ENCODE data around the gene PRPS1.
A peak's percentile ranks its signal among the peaks of the same experiment; 100 is the strongest.
"Not testable (repeated sequence)": the region's sequence is repeated elsewhere in the genome, so short reads cannot be mapped to it uniquely, and the experiment has no call there.

The PRPS1 gene

DNA sequence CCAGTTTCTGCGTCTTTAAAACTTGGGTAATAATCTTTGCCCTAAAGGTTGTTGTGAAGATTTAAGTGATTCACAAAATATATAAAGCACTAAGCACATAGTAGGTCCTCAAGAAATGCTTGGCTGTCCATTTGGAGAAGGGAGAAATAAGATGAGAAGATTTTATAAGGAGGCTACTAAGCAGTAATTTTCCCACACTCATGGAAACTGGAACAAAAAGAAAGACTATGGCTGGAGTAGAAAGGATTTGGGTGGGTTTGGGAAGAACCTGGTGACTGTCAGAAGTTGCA, 47.0 kb downstream of the PRPS1 start:
- no peak for DNase-seq

- no peak for DNase-seq
Measured at GRCh38 chrX:107675823-107676555, 47.7 kb downstream of the PRPS1 start.

DNA sequence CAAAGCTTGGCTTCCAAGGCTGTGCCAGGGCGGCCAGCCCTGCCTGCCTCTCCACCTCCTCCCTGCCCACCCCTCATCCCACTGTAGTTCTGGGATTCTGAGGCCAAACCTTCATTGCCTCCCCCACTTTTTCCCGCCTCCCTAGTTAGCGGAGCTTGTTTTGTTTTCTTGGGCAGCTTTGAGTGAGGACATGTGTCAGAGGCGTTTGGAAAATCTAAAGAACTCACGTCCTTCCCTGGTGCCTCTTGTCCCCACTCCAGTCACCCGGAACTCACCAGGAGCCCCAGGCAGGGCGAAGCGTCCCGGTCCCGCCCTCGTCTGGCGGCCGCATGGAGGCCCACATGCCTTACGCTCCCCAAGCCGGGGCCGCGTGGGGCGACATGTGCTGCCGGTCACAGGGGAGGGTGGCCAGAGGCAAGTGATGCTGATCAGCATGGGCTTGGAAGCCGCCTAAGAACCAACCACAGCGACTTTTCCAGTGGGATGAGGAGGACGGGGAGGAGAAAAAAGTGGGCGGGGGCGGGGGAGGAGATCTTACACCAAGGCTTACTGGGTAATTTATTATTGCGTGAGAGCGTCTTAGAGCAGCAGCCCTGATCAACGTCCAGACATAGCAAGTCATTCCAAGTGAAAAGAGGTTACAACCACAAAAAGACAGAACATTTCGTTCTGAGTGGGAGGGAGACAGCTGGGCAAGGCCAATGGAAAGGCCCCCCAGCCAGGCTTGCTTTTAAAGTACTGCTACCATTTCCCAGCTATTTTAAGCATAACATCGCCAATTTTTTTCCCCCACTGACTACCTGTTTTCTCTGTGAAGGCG, 48.5 kb downstream of the PRPS1 start:
- peak; percentile 91 for DNase-seq

DNA sequence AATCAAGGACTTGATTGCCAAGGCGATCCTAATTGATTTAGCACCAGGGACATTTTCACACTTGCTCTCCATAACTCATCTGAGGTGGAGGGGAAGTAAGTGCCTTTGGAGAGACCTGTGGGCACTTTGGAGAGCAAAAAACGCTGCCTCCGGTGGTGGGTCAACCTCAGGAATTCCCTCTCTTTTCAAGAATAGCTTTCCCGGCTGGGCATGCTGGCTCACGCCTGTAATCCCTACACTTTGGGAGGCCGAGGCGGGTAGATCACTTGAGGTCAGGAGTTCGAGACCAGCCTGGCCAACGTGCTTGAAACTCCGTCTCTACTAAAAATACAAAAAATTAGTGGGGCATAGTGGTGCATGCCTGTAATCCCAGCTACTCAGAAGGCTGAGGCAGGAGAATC, 49.2 kb downstream of the PRPS1 start:
- DNase-seq = no peak

DNA sequence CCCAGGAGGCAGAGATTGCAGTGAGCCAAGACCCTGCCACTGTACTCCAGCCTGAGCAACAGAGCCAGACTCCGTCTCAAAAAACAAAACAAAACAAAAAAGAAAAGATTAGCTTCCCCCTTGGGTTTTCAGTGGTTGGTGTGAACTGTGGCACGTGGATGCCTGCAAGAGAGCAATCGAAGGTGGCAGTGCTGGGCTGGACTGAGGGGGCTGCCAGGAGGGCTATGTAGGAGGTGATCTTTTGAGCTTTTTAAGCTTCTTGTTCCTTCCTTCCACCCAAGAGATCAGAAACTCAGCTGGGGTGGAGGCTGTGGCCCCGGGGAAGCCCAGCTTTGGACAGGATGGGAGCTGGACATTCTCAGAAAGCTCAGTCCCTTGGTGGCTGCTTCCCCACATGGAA, 49.6 kb downstream of the PRPS1 start:
- DNase-seq = no peak

- DNase-seq = peak; percentile 57
Measured at GRCh38 chrX:107678957-107679740, 50.8 kb downstream of the PRPS1 start.

DNA sequence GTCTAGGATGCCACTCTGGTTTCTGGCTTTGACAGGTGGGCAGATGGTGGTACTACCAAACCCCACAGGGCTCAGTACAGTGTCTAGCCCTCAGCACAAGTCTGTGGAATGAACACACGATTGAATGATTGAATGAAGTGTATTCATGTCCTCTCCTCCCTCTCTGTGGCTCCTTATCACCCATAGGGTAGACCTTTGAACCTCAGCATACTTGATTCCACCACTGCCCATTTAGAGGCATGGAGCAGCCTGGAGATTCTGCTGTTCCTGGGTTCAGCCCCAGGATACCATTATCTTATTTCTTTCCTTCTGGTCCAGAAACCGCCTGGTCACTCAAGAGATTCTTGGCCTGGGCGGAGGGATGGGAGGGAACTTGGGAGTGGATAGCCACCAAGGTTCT, 53.9 kb downstream of the PRPS1 start:
- no peak for DNase-seq

DNA sequence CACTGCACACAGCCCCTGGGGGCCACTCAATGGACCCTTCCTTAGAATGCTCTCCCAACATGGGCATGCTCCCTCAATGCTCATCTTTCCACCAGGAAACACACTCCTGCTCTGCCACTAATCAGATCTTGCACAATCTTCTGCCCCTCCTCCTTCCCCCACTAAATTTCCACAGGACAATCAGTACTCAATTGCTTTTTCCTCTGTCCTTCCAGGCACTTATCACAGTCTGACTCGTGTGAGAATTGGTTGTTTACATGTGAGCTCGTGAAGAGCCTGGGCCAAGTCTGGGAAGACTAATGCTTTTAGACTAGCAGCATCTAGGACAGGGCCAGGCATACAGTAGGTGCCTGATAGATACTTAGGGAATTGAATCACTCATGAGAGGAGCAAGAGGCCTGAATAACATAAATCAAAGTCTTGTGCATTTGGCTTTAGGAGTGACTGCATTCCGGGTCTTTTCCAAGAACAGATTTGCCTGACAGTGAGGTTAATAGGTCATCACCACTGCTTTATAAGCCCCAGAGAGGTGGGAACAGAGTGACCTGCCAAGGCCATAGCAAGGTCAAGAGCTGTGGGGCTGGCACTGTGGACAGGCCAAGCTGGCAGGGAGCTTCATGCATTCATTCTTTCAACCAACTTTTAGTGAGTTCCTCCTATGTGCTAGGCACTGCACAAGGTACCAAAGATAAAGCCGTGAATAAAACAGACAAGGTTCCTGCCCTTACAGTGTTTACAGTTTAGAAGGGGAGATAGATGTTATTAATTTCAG, 55.0 kb downstream of the PRPS1 start:
- no peak for DNase-seq

- no peak for DNase-seq
Measured at GRCh38 chrX:107683931-107684330, 55.6 kb downstream of the PRPS1 start.

DNA sequence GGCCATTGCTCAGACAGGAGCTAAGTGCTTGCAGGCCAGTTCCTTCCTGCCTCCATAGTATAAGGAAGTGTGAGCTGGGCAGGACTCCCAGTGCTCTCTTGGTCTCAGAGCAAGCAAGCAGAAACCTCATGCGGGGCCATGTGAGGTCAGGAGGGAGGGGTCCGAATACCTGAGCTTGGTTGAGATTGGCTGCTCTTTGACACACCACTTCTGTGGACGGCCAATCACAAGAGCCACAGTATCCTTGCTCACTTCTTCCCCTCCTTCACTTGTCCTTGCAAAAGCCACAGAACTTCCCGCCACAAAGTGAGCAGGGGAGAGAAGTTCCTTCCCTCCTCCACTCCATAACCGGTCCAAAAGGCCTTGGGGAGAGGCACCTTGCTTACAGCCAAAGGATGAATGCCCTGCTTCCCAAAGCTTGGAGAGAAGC, 56.7 kb downstream of the PRPS1 start:
- no peak for DNase-seq

GRCh38 chrX:107685586-107685985, 57.3 kb downstream of the PRPS1 start:
- not testable (repeated sequence) for DNase-seq

- DNase-seq = no peak
Measured at GRCh38 chrX:107686026-107686425, 57.7 kb downstream of the PRPS1 start.

- no peak for DNase-seq
Measured at GRCh38 chrX:107686792-107687191, 58.5 kb downstream of the PRPS1 start.

DNA sequence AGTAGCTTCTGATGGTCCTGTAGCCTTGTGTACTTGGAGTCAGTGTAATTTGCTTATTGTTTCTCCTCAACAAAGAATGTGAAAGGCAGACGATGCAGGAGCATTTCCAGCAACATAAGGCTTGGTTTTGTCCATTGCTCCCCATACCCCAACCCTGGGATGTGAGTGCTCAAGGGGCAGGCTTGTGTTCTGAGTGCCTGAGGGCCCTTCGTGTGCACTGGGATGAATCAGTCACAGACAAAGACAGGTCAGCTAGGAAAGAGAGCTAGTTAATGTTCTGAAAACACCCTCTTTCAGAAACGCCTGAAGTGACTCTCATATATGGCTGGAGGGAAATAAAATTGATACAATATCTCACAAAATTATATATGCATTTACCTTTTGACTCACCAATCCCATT, 59.1 kb downstream of the PRPS1 start:
- DNase-seq = no peak

DNA sequence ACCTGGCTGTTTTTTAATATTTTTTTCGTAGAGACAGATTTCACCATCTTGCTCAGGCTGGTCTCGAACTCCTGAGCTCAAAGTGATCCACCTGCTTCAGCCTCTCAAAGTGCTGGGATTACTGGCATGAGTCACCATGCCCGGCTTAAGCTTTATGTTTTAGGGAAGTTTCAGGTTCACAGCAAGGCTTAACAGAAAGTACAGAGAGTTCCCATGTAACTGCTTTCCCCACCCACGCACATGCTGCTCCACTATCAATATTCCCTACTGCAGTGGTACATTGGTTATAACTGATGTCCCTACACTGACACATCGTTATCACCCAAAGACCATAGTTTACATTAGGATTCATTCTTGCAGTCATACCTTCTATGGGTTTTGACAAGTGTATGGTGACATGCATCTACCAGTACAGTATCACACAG, 62.7 kb downstream of the PRPS1 start:
- no peak for DNase-seq

DNA sequence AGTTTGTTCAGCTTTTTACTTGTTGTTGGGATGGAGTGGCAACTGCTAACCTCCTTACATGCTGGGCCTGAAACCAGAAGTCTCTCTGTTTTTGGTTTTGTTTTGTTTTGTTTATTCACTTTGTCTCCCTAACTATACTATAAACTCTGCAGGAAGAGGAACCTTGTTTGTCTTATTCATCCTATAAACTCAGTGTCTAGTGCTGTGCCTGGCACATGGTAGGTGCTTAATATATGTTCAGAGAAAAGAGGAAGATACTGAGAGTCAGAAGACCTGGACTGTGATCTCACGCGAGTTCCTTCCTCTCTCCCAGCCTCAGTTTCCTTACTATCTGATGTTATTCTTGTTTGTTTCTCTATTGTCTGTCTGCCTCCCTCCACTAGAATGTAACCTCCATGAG, 71.3 kb downstream of the PRPS1 start:
- no peak for DNase-seq

DNA sequence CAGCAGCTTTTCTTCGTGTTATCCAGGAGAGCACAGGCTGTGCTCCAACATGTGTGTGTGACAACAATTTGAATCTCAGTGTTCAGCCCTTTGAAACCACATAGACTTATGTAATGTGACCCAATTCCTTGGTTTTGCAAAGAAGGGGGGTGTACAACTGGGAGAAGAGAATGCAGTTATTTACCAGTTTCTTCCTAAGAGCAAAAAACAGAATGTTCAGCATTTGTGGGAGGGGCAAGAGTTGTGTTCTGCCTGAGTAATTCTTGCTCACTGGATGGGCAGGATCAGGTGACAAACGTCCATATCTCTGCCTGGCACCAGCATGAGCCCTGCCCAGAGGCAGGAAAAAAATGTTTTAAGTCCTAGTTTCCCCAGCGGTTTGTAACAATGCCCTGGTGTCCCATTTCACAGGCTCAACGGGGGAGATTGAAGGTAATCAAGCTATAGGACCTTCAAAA, 72.0 kb downstream of the PRPS1 start:
- no peak for DNase-seq

Data from fibroblast of skin of back (primary cell).